DOHH2 (cell line): ENCODE measurements around the gene STK33.

Experiments used
- H3F3A ChIP-seq: fragments of 200-600 bp; sonication (generic), shearing (Covaris generic); 2 replicates; pipeline ENCODE4 v1.6.0; 2016; ENCODE audit warnings: antibody characterized with exemption, mild to moderate bottlenecking; ENCODE audit not compliant: control insufficient read depth, insufficient read depth
- H3K27ac ChIP-seq: fragments of 200-600 bp; sonication (generic); 2 replicates; pipeline ENCODE4 v1.5.1; 2014; ENCODE audit warnings: low read depth, mild to moderate bottlenecking, low read length, moderate library complexity
- H3K27me3 ChIP-seq: fragments of 200-600 bp; sonication (generic); 2 replicates; pipeline ENCODE4 v1.6.1; 2014; ENCODE audit warnings: mild to moderate bottlenecking, low read length, mixed read lengths; ENCODE audit not compliant: control insufficient read depth
- H3K36me3 ChIP-seq: fragments of 200-600 bp; sonication (generic); 2 replicates; pipeline ENCODE4 v1.6.1; 2014; ENCODE audit warnings: mild to moderate bottlenecking, low read length, moderate library complexity, mixed read lengths; ENCODE audit not compliant: control insufficient read depth
- H3K4me1 ChIP-seq: fragments of 200-600 bp; sonication (generic); 2 replicates; pipeline ENCODE4 v1.6.1; 2014; ENCODE audit warnings: mild to moderate bottlenecking, low read length, mixed read lengths; ENCODE audit not compliant: control insufficient read depth
- H3K4me2 ChIP-seq: fragments of 200-600 bp; sonication (generic); 2 replicates; pipeline ENCODE4 v1.6.0; 2014; ENCODE audit warnings: mild to moderate bottlenecking, low read length, moderate library complexity
- H3K4me3 ChIP-seq: fragments of 200-600 bp; sonication (generic); 2 replicates; pipeline ENCODE4 v1.5.1; 2014; ENCODE audit warnings: mild to moderate bottlenecking, low read length, mixed read lengths
- H3K79me2 ChIP-seq: fragments of 200-600 bp; sonication (generic); 2 replicates; pipeline ENCODE4 v1.6.1; 2014; ENCODE audit warnings: mild to moderate bottlenecking, low read length, mixed read lengths; ENCODE audit not compliant: control insufficient read depth
- H3K9me2 ChIP-seq: fragments of 200-600 bp; sonication (generic); replicated peaks from 2 replicates; pipeline ENCODE4 v1.6.1; 2014; ENCODE audit warnings: mild to moderate bottlenecking, low read length, mixed read lengths; ENCODE audit not compliant: control insufficient read depth
- H3K9me3 ChIP-seq: fragments of 200-600 bp; sonication (generic); 2 replicates; pipeline ENCODE4 v1.6.1; 2014; ENCODE audit warnings: antibody characterized with exemption, low read length, mixed read lengths; ENCODE audit not compliant: control insufficient read depth, insufficient read depth
- H4K20me1 ChIP-seq: fragments of 200-600 bp; sonication (generic); 2 replicates; pipeline ENCODE4 v1.6.0; 2014; ENCODE audit warnings: low read depth, mild to moderate bottlenecking, antibody characterized with exemption, low read length, moderate library complexity; ENCODE audit not compliant: control insufficient read depth, insufficient read depth
- EZH2phosphoT487 ChIP-seq: fragments of 200-600 bp; sonication (generic); IDR thresholded peaks from 2 replicates; pipeline ENCODE4 v1.6.1; 2017; ENCODE audit warnings: borderline replicate concordance, mild to moderate bottlenecking, antibody characterized with exemption, low read length, moderate library complexity, mixed read lengths
- TF ChIP-seq, protein P1 (sequence below): fragments of 200-600 bp; sonication (generic); IDR thresholded peaks from one replicate; pipeline ENCODE4 v1.5.1; 2014; ENCODE audit warnings: antibody characterized with exemption, mild to moderate bottlenecking, low read depth, low read length; ENCODE audit not compliant: poor library complexity, severe bottlenecking

Gene STK33

GRCh38 chr11:8598506-8598905 lies 4.5 kb upstream of the STK33 start:
- Histone ChIP-seq H3K4me2 (no peak overlapping the region), H3F3A (no peaks in the 10 kb centered on the region), H3K27ac (no peak overlapping the region), H3K9me2 (no peaks in the 10 kb centered on the region), H3K36me3 (no peaks in the 10 kb centered on the region), H3K4me1 (peaks cover 23% of the 10 kb centered on the region), H3K4me3 (no peak overlapping the region), H4K20me1 (no peaks in the 10 kb centered on the region), H3K9me3 (no peaks in the 10 kb centered on the region), H3K27me3 (no peaks in the 10 kb centered on the region), H3K79me2 (peaks cover 12% of the 10 kb centered on the region)
- TF ChIP-seq, protein P1, sequence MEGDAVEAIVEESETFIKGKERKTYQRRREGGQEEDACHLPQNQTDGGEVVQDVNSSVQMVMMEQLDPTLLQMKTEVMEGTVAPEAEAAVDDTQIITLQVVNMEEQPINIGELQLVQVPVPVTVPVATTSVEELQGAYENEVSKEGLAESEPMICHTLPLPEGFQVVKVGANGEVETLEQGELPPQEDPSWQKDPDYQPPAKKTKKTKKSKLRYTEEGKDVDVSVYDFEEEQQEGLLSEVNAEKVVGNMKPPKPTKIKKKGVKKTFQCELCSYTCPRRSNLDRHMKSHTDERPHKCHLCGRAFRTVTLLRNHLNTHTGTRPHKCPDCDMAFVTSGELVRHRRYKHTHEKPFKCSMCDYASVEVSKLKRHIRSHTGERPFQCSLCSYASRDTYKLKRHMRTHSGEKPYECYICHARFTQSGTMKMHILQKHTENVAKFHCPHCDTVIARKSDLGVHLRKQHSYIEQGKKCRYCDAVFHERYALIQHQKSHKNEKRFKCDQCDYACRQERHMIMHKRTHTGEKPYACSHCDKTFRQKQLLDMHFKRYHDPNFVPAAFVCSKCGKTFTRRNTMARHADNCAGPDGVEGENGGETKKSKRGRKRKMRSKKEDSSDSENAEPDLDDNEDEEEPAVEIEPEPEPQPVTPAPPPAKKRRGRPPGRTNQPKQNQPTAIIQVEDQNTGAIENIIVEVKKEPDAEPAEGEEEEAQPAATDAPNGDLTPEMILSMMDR = no peak
- no peak for TF ChIP-seq EZH2phosphoT487

DNA sequence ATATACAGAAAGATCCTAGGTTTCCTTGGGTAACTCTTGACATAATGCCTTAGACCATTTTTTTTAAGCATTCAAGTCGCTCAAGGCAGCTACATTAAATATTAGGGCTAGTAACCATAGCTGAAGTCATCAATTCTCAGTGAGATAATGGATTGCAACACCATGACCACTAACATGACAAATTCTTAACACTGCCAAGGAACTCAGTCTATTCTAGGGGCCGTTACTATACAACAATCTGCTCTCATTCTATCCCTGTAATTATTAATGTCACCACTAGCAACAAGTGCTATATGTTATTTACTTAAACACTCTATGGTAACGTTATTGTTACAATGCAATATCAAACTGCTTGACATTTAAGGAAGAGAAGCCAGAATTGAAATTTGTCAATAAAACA lies 3.2 kb upstream of the STK33 start:
- Histone ChIP-seq H3F3A (no peaks in the 10 kb centered on the region), H3K9me3 (no peaks in the 10 kb centered on the region), H3K27me3 (no peaks in the 10 kb centered on the region), H3K4me3 (no peak overlapping the region), H3K4me2 (no peak overlapping the region), H3K36me3 (no peaks in the 10 kb centered on the region), H3K4me1 (peaks cover 31% of the 10 kb centered on the region), H3K79me2 (peaks cover 20% of the 10 kb centered on the region), H3K9me2 (no peaks in the 10 kb centered on the region), H4K20me1 (no peaks in the 10 kb centered on the region), H3K27ac (no peak overlapping the region)
- no peak for TF ChIP-seq EZH2phosphoT487
- TF ChIP-seq, protein P1 = no peak

- Histone ChIP-seq H3K4me3 (no peak overlapping the region), H3K4me2 (no peak overlapping the region), H3K36me3 (no peaks in the 10 kb centered on the region), H4K20me1 (no peaks in the 10 kb centered on the region), H3K79me2 (peaks cover 20% of the 10 kb centered on the region), H3F3A (no peaks in the 10 kb centered on the region), H3K27ac (no peak overlapping the region), H3K9me2 (no peaks in the 10 kb centered on the region), H3K27me3 (no peaks in the 10 kb centered on the region), H3K9me3 (no peaks in the 10 kb centered on the region), H3K4me1 (peaks cover 31% of the 10 kb centered on the region)
- TF ChIP-seq, protein P1 = no peak
- no peak for TF ChIP-seq EZH2phosphoT487
These were observed 2.5 kb upstream of the STK33 start for GRCh38 chr11:8596504-8597046.

DNA sequence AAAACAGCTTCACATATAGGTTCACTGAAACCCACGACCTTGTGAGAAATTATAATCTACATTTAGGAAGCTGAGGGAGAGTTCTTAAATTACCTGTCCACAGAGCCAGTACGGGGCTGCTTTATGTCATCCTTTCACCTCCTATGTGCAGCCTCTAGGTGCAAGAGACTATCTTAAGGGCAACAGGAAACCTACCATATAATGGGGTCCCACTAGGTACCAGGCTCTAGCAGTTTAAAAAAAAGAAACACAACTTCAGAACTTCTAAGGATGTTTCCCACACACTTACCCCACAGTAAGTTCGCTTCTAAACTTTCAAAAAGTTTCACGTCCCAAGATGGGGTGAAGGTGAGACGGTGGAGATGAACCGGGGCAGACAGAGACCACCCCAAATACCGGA lies 573 bp downstream of the STK33 start:
- no peaks in the 10 kb centered on the region for H4K20me1 ChIP-seq
- peak overlapping the region; percentile 89 for H3K4me3 ChIP-seq
- no peaks in the 10 kb centered on the region for H3K9me3 ChIP-seq
- no peaks in the 10 kb centered on the region for H3F3A ChIP-seq
- H3K27ac ChIP-seq = no peak overlapping the region
- H3K36me3 ChIP-seq = no peaks in the 10 kb centered on the region
- peaks cover 27% of the 10 kb centered on the region for H3K79me2 ChIP-seq
- TF ChIP-seq EZH2phosphoT487 = no peak
- TF ChIP-seq, protein P1 = no peak
- H3K4me1 ChIP-seq = peaks cover 31% of the 10 kb centered on the region
- no peaks in the 10 kb centered on the region for H3K27me3 ChIP-seq
- H3K4me2 ChIP-seq = peak overlapping the region; percentile 83
- H3K9me2 ChIP-seq = no peaks in the 10 kb centered on the region
